Colon (tissue), 2 donors: ENCODE measurements around the gene KLC1.

ENCODE experiments used
- FAIRE-seq: peaks from 2 replicates; lab custom pipeline; 2012; peaks lifted over from hg19 to GRCh38; lab: Jason Lieb, UNC
- donor health status: control.
- donor health status: control.

The KLC1 gene

DNA sequence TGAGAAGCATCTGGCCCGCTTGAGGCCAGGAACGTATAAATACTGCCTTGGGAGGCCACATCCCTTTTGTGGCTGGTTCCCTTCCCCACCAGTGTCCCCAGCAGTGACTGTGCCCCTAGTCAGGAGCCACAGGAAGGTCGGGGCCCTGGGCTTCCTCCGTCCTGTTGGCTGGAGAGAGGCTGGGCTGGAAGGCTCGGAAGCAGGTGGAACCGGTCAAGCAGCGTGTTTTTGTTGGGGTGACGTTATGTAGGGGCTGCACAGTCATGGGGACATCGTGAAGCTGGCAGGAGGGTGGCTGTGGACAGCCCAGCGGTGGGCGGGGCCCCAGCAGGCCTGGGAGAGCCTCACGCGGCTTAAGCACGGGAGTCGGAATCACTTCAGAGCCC, 76.1 kb downstream of the KLC1 start:
- no peak for FAIRE-seq

DNA sequence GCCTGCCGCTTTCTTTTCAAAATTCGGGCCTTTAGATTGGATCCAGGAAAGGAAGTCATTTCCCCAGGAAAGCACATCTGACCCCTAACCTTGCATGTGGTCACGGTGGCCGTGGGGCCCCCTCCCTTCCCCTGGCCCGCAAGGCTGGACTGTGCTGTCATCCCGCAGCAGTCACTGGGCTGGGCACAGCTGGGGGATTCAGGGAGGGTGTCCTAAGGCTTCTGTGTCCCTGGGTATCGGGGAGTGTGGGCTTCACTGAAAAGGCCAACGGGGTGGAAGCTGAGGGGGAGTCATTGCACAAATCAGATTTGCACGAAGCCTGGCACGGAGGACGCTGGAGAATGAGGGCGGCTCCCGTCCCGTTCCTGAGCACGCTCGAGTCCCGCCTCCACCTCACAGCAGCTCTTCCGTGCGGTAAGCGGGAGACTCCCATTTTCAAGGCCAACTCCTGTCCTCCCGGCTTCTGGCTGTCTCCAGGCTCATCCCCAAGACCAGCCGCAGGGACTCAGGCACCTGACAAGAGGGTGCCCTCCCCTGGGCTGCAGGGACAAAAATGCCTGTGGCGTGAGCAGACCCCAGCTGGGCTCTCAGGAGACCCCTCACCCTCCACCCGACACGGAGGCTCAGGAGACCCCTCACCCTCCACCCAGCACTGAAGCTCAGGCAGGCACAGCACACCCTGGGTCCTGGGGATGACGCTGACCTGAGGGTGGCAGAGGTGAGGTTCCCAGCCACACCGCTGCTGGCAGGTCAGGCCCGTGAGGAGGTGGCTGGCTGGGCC, 76.7 kb downstream of the KLC1 start:
- no peak for FAIRE-seq

DNA sequence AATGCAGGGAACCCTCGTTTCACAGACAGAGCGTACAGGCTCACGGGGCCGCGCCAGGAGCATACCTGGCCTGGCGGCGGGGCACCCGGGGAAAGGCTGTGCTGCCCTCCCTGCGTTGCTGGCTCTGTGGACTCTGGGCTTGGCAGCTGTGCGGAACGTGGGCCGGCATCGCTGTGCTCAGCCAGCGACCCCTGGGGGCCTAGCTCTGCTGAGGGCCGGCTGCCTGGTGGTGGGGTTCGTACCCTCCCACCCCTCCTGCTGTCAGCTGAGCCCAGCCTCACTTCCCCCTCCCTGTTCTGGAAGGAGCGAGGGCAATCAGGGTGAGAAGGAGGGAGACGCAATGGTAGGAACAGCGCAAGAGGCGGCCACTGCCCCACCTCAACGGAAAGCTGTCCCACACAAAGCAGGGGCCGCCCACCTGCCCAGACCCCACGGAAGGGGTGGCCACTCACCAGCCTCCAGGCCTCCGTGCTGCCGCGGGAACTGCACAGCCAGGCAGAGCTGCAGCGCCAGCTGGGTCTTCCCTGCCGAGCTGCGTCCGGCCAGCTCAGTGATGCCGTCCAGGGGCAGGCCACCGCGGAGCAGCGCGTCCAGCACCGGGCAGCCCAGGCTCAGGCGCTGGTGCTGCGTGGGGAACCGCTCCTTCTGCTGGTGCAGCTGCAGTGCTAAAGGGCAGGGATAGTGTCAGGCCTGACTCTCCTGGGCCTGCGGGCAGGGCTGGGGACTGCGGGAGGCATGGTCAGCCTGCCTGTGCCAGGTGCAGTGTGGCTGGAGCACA, 77.7 kb downstream of the KLC1 start:
- FAIRE-seq, result no peak

DNA sequence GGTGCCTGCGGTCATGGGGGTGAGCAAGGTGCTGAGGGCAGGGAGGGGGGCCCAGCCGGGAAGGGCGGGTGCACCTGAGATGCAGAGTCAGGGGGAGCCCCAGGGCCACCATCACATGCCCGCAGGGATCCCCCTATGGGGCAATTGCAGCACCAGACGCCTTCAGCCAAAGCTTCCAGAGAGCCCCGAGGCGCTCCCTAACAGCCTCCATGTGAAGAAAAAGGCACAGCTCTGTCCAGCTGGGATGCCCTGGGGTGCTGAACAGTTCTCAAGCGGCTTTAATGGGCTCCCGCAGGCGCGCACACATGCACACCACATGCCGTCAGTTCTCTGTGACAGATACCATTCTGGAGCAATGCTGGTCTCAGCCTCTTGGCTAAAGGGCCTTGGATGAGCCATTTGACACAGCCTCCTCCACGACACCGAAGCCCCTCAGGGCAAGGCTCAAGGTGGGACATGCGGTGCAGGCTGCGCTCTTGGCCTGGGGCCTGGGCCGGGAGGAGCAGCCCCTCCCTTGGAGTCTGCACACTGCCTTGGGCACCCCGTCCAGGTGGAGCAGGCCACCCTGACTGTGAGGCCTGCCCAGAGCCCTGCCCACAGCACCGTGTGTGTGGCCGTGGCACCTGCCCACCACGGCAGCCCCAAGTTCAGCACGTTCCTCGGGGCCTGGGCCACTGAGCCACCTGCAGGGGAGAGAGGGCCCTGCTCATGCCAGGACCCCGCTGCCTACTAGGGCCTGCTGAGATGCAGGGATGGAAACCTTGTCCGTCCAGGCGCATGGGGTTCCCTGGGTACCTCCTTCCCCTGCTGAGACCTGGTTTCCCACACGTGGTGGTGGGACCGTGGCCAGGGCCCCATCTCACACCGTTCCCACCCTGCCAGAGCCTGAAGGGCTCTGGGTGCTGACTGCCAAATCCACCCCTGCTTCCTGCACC, 78.6 kb downstream of the KLC1 start:
- no peak for FAIRE-seq

DNA sequence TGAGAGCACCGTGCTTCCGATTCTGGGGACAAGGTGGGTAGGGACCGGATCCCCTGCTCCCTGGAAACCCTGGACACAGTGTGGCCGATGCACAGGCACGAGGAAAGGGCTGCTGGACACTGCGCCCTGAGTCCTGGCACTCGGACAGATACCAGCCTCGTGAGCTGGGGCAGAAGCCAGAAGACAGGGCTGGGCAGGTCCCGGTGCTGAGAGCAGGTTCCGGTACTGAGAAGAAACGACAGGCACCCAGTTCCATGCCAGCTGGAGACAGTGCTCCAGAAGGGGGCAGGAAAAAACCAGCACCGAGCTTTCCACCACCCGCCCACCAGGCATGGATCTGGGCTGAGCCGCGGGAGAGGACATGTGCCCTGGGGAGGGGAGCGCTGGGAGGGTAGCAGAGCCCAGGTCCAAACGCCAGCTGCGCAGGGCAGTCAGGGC, 79.8 kb downstream of the KLC1 start:
- FAIRE-seq, result no peak

DNA sequence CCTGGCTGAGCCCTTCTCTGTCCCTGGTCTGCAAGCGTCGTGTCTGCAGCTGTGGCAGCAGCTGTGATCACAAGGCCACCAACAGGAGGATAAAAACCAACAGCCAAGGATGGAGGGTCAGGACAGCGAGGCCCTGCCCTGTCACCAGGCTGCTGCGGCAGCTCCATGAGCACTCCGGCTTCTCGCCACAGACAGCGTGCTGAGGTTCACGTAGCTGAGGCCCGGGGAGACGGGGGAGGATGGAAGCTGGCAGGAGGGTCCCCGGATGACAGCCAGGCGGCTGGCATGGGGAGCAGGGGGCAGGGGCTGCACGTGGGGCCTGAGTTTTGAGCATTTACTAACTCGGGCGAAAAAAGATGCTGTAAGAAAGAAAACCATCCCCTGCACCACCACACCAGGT, 80.8 kb downstream of the KLC1 start:
- FAIRE-seq, result no peak

DNA sequence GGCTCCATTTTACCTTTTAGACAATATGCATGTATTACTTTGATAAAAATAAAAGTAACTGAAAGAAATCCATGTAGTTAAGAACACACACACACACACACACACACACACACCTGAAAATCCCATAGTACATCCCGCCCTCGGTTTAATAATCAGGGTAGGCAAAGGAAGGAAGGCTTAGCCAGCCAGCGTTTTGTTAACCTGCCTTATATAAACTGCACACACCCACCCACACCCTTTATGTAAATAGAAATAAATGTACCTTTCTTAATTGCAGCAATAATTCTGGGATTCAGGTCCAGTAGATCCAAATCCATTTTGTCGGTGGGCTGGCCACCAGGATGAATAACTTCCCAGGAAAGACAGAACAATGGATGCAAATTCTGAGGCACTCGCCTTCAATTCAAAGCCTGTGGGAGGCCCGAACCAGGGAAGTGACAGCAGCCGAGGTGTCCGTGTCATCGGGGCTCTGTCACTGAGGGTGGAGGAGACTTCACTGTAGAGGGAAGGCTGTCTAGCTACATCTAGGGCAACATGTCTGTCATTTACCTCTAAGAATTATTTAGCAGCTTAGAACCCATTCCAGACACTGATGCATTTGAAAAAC, 81.9 kb downstream of the KLC1 start:
- FAIRE-seq, result no peak

DNA sequence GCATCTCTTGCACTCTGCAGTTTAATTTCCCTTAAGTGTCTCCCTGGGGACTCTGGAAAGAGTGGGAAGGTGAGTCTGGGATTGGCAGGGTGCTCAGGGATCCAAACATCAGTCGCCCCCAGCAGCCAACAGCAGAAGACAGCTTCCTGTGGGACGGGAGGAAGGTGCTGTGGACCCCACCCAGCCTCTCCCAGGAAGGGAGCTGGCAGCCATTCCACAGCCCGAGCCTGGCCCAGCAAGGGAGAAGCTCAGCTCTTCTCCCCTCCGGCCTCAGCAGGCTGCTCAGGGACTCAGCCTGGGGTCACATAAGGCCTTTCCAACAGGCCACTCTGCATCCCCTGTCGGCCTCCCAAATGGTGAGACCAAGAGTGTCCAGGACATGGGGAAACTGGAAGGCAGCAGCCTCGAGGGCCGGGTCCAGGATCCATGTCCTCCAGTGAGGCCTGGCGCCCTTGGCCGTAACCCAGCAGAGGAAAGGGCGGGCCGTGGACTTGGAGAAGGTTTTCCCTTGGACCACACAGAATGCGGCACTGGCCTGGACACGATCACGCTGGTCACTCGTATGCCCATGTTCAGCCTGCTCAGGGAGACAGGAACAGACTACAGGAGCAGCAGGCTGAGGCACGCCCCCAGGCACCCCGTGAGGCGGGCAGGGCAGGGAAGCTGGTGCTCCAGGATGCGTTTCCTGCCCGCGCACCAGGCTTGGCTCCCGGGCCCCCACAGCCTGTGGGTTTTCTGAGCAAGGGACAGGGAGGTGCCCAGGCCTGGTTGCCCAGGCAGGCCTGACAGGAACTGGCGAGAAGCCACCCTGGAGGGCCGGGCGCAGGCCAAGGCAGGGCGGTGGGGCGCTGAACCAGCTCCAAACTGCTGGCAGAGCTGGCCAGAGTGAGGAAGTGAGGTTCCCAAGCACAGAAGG, 82.8 kb downstream of the KLC1 start:
- FAIRE-seq, result no peak

DNA sequence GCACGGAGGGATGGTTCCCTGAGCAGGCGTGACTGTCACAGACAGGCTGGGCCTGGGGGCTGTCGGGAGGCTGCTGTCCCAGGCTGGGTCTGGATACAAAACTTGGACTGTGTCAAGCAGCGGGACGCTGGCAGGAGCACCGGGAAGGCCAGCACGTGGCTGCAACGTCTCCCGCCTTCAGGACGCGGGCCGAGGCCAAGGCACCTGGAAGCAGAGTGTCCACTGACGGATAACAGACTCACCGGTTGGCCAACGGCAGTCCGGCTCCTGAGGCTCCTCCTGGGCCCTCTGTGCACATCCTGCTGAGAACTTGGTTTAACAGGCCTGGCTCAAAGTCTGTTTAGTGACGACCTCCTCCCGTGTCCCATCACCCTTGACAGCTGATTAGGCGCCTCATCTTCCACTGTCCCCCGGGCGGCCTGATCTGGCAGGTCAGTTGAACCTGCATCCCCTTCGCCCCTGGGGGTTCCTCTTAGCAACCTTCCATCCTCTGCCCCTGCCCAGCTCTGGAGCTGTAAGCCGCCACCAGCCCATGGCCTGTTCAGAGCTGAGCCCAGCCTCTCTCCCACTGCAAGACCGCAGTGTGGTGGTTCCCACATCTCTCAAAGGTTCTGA, 83.7 kb downstream of the KLC1 start:
- FAIRE-seq, result no peak

DNA sequence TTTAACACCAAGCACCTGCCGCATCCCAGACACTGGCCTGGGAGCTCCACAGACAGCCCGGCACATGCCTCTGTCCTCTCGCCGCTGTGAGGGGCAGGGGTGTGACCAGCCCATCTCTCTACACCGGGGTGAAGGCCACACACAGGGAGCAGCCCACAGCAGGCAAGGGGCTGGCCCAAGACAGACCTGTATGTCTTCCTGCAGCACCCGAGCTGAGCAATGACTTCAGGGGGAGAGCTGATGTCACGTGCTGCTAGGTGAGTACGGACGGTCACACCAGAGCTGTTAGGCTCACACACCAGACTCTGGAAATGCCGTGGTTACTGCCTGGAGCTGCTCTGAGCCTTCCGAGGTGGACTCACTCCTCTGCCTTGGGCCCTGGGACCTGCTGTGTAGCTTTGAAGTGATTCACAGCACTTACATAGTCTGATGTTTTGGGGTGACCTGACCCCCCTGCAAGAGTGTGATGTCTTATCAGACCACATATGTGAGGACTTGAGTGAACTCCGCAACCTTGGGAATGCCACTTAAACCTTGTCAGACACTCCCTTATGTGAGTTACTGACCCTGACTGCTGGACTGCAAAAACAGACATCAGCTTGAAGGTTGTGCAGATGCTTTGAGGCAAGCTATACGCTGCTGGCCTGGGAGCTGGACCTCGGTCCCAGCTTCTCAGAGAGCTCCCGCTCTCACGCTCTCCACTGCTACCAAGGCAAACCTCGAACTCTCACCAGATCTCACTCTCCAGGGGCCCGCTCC, 84.5 kb downstream of the KLC1 start:
- FAIRE-seq, result no peak

DNA sequence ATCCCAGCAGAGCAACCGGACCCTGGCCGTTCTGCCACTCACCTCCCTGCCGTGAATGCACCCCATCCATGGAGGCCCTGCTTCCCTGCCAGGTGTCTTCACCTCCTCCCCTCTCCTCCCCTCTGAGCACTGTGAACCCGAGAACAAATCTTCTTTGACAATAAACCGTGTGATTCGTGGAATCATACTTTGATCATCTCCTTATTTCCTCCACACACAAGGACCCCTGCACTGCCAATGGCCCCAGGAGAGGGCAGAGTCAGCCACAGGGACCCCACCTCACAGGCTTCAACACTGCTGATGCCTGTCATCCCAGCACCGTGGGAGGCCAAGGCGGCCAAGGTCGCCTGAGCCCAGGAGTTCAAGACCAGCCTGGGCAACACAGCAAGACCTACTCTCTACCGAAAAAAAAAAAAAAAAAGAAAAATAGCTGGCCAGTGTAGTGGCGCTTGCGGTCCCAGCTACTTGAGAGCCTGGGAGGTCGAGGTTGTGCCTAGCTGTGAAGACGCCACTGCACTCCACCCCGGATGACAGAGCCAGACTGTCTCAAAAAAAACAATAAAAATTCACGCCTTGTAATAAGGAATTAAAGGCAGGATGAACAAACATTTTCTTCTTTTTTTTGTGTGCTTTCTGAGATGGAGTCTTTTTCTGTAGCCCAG, 85.2 kb downstream of the KLC1 start:
- no peak for FAIRE-seq

DNA sequence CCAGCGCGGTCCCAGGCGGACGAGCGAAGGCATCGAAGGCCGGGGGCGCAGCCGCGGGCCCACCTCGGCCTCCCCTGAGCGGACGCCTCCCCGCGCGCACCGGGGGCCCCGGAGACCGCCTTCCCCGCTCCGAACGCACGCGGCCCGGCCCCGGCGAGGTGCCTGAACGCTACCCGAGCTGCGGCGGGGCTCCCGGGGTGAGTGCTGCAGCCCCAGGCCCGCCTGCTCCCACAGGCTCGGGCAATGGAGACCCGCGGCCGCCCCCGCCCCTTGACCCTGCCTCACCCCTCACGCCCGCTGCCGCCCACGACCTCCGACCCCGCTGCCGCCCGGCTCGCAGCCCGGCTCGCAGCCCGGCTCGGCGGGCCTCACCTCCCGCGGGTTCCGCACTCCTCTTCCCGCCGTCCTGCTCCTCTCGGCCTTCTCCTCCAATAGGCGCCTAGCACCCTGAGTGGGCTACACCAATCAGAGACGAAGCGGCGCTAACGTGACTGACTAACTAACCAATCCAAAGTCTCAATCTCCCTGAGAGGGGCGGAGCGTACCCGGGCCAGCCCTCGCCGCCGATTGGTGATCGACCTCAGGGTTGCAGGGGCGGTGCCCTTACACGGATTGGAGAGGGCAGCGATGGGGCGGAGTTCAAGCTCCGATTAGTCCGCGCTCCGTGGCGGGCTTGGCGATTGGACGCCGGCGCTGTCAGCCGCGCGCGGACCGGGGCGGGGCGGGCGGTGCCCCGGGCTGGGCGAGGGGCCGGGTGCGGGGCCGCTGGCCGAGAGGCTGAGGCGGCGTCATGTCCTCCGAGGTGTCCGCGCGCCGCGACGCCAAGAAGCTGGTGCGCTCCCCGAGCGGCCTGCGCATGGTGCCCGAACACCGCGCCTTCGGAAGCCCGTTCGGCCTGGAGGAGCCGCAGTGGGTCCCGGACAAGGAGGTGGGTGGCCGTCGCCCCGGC, 86.3 kb downstream of the KLC1 start, which contains the start of the genes XRCC3 and ZFYVE21:
TSS of gene XRCC3 (minus strand) at position 400 of the 949 bp plus-strand sequence. CDS start 4,364 bp downstream, outside the sequence.
TSS of gene ZFYVE21 (plus strand) at position 759 of the 949 bp plus-strand sequence. CDS start at position 791, 32 bp downstream.
- FAIRE-seq, result no peak

DNA sequence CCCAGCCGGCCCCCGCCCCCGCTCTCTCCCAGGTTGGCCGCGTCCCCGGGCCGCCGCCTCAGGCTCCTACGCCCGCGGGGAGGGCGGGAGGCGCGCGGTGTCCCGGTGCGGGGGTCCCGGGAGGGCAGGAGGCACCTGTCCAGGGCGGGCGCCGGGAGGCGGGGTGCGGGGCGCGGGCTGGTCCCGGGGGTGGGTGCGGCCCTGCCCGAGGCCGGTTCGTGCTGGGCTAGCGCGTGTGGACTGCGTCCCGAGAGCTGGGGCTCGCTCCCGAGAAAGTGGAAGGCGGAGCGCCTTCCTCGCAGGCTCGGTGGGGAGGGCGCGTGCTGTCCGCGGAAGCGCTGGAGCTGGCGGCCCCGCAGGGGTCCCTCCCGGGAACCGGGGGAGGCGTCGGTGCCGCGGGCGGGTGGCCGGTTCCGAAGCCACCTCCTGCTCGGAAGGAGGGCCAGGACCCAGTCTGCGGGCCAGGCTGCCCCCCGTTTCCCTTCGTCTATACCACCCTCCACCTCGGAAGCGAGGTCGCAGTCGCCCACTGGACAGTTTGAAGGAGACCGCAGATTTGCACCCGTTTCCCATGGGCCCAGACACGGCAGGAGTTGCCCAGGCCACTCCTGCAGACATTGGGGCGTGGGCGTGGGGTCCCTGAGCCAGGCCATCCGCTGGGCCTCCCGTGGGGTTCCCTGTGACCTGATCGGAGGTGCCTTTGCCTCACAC, 87.2 kb downstream of the KLC1 start:
- no peak for FAIRE-seq

DNA sequence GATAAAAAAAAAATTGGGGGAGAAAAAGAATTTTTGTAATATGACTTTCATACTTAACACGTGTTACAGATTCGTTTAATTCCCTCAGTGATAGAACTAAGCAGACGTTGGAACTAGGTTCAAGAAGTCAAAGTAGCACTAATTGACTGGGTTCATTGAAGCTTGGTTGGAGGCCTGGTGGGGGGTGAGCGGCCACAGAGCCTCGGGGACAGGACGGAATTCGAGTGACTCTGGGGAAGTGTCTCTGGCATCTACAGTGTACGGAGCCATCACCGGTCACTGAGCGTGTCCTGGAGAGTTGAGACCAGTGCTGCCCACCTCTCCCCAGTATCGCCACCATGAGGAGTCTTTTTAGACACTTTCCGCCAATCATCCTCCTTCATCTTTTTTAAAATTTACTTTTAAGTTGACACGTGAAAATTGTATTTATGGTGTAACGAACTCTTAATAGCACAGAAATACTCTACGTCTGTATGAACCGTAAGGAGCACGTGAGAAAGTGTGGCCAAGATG, 87.9 kb downstream of the KLC1 start:
- no peak for FAIRE-seq

DNA sequence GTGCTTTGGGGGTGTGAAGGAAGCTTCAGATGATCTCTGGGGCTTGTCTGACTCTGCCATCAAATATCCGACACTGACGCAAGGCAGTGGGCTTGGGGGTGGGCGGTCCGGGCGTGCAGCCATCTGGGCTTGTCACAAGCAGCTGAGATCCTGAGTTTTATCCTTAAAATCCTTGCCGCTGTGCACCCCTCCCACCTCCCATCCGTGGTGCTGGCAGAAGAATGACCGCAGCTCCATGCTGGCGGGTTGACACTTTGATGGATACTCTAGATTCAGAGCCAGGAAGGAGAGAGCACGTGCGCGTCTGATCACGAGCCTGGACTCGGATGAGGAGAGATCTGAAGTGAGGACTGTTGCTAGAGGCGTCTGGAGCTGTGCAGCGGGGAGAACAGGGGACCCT, 89.6 kb downstream of the KLC1 start:
- no peak for FAIRE-seq

DNA sequence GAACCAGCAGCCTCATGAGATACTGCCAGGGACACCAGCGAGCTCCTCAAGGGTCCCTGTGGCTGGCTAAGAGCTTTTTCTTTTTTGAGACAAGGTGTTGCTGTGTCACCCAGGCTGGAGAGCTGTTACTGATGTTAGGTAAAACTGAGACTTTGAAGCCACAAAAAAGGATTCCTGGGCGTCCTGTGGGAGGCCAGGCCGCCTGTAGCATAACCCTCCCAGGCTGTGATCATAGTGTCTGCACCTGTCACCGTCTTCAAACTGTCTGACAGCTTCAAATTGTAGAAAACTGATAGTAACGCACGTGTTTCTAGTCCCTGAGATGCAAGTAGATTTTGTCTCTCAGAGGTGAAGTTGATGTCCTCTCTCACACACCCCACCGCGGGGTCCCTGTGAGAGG, 90.7 kb downstream of the KLC1 start:
- no peak for FAIRE-seq
